Anterior cingulate cortex (tissue), 58 donors: Measurements from ENCODE around the gene GRIK2.
"Not testable (repeated sequence)": the region's sequence is repeated elsewhere in the genome, so short reads cannot be mapped to it uniquely, and the experiment has no call there.

Experiments used
- DNase-seq, 58 donors: peaks; one replicate each; lab custom pipeline; 2025; lab: John Stamatoyannopoulos, UW

GRIK2 gene

DNA sequence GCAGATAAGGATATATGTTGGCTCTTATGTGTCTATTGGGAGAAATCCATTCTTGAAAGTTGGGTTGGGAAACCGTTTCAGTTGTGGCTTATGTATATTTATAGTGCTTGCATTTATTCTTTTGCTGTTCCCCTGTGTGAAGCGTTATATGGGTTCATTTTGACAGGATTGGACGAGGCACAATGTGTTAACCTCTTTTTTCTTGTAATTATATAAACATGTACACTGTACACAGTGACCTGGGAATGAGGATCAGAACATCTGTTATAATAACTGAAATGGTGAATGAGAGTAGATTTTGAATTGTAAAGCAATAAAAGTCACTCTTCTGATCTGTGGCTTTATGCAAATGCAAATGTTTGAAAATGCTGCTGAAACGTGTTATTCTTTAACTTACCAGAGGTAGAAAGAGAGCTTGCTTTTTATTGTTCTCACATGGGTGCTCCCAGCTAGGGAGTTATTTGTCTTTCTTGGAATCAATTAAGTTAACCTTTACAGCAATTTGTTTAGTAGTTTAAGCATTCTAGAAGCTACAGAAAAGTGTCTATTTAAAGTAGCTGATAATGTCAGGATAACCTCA, 213.7 kb downstream of the GRIK2 start:
- no peak for DNase-seq

DNA sequence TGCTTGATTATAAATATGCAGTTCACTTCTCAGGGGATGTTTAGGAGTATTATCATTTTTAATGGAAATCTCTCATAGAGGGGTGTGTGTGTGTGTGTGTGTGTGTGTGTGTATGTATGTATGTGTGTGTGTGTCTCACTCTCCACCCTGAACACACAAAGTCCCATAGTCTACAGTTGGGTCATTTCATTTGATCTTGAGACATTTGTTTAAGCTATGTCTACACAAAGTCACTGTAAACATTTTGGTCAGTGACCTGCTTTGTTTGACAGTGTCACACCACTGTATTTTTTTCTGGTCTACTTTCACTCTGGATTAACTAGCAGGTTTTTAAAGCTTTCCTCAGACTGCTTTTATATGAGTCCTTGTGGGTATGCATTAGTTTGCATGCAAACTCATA, 215.2 kb downstream of the GRIK2 start:
- no peak for DNase-seq

DNA sequence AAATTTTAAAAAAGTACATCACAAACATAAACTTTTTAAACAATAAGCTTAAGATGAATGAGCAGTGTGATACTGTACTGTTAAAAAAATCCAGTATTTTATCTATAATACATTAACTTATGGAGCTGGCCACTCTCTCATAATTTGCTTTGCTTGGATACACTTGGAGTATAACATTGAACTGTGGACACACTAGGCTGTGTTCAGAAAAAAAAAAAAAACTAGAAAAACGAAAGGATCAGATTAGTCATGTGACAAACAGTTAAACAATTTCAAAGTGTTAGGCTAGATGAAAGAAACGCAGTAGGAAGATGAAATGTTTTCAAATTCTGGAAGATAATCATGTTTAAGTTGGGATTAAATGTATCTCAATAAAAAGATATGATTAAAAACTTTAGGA, 220.0 kb downstream of the GRIK2 start:
- no peak for DNase-seq

DNA sequence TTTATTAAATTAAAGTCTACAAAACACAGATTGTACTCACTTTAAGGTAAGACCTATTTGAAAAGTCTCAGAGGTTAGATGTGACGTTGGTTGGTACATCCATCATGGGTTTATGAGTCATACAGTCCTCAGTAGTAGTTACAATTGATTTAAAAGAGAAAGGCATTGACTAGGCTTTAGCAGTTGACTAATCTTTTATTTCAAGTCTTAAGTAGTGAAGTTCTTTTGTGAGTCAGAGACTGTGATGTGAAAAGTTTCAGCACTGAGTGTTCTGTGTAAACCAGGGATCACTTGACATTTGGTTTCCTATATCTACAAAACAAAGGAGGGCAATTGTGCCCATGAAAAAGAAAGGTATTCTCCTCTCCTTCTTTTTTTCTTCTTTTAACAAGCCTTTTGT, 221.3 kb downstream of the GRIK2 start:
- no peak for DNase-seq

DNA sequence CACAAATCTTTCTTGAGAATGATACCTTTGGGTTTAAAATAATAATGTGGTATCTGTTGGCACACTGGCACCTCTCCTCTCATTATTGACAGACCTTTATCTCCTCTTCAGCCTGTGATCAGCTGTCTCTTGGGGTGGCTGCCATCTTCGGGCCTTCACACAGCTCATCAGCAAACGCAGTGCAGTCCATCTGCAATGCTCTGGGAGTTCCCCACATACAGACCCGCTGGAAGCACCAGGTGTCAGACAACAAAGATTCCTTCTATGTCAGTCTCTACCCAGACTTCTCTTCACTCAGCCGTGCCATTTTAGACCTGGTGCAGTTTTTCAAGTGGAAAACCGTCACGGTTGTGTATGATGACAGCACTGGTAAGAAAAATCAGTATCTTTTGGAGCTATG, 232.8 kb downstream of the GRIK2 start:
- DNase-seq: peak in 7 of 58 donors; percentile 1 to 11 (median 3)

DNA sequence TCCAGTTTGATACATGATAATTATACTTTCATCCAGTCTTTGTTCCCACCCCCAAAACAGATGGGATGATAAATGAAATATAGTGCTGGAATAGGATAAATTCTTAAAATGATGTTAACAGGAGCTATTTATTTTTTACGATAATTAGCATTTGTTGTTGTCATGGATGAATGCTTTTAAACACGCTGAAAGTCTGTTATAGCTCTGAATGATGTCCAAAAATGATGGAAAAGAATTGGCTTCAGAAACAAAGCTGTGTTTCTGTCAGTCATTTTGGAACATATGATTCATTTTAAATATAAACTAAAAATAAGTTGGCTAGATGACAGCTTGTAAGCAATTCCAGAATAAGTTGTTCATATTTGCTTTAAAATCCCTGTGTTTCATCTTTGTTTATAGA, 237.4 kb downstream of the GRIK2 start:
- DNase-seq: no peak

DNA sequence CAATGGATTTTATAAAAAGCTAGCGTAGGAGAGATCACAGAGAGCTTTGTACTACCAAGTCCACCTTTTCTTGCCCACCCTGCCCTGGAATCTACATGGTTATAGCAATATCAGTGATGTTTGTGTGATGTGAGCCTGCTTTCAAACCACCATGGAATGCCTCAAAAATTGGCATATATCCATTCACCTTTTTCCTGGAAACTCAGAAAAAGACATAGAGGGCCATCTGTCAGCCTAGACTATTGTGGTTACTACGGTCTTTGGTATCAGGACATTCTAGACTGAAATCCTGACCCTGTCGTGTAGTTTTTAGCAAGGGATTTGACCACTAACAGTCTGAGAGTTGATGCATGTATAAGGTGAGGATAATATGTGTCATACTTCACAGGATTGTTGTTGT, 239.6 kb downstream of the GRIK2 start:
- DNase-seq: no peak

DNA sequence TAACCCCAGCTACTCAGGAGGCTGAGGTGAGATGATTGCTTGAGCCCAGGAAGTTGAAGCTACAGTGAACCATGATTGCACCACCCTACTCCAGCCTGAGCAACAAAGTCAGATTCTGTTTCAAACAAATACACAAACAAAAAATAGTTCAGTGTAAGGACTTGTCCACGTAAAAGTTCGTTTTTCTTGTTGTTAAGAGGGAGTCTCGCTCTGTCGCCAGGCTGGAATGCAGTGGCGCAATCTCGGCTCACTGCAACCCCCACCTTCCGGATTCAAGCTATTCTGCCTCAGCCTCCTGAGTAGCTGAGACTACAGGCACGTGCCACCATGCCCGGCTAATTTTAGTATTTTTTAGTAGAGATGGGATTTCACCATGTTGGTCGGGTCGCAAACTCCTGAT, 245.4 kb downstream of the GRIK2 start:
- DNase-seq: not testable (repeated sequence)

DNA sequence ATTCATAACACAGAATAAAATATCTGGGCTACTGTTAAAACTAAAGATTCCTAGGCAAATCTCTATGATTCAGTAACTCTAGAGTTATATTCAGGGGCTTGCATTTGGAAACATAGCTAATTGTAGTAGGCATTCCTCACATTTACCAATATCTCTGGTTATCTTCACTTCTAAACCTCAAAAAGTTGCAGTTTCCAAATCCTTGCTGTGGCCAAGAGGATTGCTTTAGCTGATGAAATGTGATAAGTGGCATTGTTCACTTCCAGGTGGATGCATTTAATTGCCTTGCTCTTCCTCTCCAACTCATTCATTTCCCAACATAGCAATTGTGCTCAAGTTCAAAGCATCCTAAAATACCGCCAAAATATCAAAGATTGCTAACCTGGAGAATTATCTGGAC, 246.6 kb downstream of the GRIK2 start:
- DNase-seq: no peak

DNA sequence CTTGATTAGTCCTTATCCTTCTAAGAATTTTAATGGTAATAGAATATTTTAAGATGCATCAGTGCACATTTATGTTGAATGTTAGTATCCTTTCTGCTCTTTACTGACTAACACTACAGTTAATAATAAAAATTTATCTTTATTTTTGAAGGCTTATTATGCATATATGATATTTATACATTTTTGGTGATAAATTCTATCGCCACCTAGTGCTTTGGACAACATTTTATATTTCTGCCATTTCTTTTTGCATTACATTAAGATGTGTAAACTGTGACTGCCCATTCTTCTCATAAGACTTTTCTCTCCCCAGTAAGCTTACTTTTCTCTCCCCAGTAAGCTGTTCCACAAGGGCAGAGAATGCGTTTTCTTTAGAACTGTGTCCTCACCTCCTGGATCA, 252.3 kb downstream of the GRIK2 start:
- DNase-seq: no peak

DNA sequence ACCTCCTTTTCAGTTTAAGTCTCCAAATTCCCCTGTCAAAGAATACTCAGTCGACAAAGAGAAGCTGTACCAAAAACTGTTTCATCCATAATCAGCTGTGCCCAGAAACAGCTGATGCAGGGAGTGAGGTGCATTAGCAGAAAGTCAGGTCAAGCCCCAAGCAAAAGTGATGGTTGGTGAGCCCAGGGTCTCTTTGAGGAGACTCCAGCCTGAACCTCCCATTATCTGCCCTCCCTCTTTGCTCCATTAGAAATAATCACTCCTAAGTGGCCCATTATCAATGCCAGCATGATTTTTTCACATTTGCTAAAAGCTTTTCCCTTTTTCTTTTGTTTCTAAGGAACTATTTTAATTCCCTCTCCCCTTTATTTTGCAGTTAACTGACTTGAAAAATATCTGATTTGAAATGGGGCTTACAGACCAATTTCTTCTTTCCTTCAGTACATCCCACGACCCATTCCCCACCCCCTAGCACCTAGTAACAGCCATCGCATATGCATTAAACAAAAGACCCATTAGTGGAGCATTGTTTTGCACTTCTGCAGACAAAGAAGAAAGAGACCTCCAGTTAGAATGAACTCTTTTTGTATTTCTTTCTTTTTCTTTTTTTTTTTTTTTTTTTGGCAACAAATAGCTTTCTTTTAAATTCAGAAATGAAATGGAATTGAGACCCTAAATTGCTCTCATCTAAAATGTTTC, 257.0 kb downstream of the GRIK2 start:
- no peak for DNase-seq

DNA sequence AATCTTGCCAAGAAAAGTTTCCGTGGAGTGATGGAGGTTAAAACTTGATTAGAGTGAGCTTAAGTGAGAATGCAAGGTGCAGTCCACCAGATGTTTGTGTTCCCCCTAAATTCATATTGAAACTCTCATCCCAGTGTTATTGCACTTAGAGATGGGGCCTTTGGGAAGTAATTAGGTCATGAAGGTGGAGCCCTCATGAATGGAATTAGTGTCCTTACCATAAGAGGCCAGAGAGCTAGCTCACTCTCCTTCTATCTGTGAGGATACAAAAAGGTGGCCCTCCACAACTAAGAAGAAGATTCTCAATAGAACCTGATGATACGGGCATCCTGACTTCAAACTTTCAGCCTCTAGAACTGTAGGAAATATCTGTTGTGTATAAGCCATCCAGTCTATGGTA, 258.6 kb downstream of the GRIK2 start:
- no peak for DNase-seq

DNA sequence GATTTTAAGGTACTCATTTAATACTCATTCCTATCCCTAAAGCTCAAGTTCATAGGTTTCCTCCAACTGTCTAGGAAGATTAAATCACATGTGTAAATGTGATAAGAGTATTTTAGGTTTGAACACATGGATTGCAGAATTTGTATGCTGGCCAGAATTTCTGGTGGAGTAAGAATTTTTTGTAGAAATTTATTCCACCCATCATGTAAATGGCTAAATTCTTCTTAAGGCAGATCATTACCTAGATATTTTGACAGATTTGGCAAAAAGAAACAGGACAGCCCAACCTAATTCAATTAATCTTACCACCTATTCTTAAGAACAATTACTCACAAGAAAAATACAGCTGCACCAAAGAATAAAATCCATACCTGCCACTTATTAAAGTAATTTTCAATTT, 261.6 kb downstream of the GRIK2 start:
- DNase-seq: no peak

DNA sequence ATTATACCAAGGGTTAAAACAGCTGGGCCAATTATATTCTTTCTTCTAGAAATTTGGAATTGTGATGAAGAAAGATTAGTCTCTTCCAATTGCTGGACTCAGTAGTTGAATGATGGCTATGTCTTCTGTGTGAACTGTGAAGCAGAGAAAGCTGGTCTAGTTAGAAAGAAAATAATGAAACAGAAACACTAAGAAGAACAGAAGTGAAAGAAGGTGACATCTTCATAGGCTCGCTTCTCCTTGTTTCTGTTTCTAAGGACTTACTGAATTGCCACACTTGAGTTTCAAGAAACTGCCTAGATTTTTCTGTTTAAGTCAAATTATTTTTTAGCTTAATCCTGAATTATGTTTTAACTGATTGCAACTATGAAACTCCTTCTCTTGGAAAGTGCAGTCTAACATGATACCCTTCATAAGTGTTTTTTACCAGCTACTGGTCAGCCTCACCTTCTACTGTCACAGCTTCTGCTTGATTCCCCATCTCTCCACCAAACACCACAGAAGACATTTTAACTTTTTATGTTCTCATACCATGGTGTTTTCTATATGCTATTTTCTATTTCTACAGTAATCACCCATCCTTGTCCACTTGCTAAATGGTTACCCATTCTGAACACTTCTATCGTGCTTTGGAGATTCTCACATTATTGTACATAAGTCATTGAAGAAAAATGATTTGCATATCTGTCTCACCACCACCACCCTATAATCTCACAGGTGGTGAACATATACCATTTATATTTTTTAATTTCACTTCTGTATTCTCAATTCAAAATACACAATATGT, 268.8 kb downstream of the GRIK2 start:
- no peak for DNase-seq

DNA sequence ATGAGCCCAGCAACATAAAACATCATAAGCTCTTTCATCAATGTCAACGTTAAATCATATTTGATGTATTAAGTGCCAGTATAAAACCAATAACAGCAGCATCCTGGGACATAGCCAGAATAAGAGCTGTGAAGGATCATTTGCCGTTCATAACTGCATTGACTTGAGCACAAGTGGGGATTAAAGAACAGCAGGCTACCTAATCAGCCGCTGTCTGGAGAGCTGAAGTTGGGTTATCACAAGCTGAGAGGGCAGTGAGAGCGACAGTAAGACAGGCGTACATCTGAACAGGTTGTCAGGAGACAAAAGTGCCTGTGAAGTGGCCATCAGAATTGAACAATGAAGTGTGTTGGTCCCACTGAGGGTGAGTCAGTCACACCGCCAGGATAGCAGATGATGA, 269.6 kb downstream of the GRIK2 start:
- DNase-seq: no peak

DNA sequence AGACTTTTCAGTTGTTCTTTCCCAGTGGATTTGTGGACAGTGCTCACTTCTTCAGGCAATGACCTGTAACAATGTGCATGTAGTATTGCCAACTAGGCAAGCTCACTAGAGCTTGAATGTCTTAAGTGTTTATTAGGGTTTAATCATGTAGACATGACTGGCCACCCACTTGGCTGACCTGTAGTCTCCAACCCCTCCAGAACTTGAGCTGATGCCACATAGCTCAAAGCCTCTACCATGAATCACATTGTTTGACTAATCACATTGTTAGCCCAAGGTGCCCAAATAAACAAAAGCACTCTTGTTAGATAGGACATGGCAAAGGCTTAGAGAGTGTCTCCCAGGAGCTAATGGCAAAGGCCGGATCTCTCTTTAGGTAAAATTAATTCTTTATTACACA, 272.7 kb downstream of the GRIK2 start:
- no peak for DNase-seq

DNA sequence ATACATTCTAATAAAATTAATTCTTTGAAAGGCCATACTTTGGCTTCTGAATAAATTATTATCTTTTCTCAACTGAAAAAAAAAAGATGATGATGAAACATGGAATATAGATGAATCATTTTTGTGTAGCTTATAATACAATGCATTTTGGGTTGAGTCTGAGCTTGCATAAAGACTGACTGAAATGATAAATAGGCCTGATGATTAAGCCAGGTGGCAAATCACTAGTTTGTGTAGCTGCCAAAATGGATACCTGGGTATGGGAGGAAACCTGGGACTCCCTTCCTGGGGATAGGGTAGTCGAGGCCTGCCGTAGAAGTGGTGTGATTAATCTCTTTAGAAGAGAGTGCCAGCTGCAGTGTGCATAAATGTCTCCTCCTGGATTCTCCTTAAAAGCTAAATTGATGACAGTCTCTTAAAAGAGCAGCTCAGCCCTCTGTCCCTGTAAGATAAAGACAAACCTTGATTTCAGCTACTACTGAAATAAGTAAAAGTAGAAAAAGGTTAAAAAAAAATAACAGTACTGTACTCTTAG, 275.1 kb downstream of the GRIK2 start:
- DNase-seq: no peak

DNA sequence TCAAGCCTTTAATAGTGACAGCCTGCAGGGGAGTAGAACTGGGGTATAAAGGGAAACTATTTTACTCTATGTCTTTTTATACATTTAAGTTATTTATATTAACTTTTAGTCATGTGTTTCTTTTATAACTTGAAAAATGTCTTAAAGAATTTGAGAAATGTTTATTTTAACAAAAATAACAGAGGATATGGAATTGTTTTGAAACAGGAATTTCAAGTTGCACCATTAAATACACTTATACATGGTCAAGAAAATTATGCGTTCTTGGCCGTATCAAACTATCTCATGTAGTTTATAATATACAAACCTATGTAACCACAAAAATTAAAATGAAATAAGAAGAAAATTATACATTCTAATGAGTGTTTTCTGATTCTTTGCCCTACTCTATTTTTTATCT, 282.7 kb downstream of the GRIK2 start:
- DNase-seq: no peak

DNA sequence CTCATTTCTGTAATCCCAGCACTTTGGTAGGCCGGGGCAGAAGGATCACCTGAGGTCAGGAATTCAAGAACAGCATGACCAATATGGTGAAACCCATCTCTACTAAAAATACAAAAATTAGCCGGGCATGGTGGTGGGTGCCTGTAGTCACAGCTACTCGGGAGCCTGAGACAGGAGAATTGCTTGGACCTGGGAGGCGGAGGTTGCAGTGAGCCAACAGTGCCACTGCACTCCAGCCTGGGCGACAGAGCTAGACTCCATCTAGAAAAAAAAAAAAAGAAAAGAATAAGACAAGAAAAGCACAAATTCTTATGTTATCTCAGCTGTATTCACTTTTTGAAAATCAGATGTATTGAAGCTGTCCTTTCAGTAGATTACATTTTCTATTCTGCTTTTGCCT, 289.4 kb downstream of the GRIK2 start:
- no peak for DNase-seq

DNA sequence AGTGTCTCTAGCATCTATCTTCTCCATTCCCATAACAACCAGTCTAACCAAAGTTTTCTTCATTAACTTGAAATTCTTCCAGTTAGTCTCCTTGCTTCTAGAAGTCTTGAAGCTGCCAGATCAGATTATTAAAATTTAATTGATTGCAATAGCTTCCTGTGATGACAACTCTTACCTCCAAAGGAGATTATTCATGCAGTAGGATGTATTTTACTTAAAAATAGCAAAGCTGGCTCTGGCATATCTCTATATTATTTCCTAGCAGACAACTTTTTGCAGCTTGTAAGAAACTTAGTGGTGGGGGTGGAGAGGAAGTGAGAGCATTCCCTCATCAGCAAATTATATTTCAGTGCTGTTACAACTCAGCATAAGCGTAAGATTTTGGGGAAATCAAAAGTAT, 290.4 kb downstream of the GRIK2 start:
- DNase-seq: no peak

DNA sequence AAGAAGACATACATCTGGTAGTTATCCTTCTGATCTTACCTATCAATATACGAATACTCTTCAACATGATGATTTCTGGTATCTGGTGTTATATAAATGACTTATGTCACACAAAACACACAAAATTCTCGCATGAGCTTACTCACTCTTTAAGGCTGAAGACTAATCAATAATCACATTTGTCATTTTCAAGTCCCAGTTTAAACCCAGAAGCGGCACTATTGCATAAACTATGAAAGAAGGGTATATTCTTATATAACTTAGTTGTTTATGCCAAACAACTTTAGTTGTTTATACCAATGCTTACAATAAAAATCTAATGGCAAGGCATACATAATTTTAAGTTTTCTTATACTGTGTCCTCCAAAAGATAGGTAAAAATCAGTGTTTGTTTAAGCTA, 293.1 kb downstream of the GRIK2 start:
- no peak for DNase-seq

DNA sequence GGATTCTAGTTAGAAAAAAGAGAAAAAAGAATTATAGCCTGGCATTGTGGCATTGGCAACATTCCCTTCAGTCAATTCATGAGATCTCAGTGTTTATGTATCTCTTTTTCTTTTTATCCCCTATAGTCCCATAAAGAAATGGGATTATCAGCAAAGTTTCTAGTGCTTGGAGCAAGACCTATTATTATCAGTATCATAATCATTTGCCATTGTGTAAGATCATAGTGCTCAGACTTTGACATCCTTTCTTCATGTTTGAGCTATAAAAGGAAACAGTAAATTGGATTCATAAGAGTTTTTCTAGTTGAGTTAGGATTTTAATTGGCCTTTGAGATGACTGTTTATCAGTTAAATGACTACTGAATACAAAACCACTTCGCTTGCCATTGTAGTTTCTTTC, 295.6 kb downstream of the GRIK2 start:
- DNase-seq: no peak
